Keratinocyte (primary cell): ENCODE results near the gene CACNB2.

ENCODE experiments used
- EZH2 ChIP-seq: IDR thresholded peaks from one replicate; pipeline ENCODE4 v1.6.1; 2012; ENCODE audit warnings: inconsistent platforms, mild to moderate bottlenecking, low read length, moderate library complexity
- TF ChIP-seq, protein P1 (sequence below), 3 experiments: IDR thresholded peaks in 1 of 3; conservative IDR thresholded peaks in 1 of 3; optimal IDR thresholded peaks in 1 of 3; 2 replicates in 2 of 3; 3 replicates in 1 of 3; pipeline versions ENCODE3 to v1.5.1; 2011; ENCODE audit warnings: low read length in 3 of 3, mild to moderate bottlenecking in 3 of 3, moderate library complexity in 2 of 3, control low read depth in 1 of 3, inconsistent platforms in 1 of 3; ENCODE audit not compliant: insufficient read depth in 2 of 3; ENCODE audit errors: extremely low read depth in 1 of 3

DNA sequence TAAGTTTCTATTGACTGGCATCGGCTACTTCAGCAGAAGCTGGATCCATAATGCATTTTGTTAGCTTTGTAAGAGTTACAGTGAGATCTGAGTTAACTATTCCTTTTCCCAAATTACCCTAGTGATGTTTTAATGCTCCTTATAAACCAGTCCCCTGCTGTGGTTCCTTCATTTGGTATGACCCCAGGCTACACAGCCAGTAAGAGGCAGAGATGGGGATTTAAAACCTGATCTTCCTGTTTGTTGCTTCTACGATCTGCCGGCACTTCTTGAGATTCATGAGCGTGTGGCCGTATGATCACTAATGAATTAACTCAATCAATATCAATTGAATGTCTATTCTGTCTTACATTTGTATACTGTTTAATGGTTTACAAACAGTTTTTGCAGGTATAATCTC, 86.1 kb downstream of the CACNB2 start:
- TF ChIP-seq, protein P1, sequence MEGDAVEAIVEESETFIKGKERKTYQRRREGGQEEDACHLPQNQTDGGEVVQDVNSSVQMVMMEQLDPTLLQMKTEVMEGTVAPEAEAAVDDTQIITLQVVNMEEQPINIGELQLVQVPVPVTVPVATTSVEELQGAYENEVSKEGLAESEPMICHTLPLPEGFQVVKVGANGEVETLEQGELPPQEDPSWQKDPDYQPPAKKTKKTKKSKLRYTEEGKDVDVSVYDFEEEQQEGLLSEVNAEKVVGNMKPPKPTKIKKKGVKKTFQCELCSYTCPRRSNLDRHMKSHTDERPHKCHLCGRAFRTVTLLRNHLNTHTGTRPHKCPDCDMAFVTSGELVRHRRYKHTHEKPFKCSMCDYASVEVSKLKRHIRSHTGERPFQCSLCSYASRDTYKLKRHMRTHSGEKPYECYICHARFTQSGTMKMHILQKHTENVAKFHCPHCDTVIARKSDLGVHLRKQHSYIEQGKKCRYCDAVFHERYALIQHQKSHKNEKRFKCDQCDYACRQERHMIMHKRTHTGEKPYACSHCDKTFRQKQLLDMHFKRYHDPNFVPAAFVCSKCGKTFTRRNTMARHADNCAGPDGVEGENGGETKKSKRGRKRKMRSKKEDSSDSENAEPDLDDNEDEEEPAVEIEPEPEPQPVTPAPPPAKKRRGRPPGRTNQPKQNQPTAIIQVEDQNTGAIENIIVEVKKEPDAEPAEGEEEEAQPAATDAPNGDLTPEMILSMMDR (optimal IDR thresholded peaks at IDR 0.05 in 1 of 3, IDR thresholded peaks at IDR 0.05 in 1 of 3, conservative IDR thresholded peaks at IDR 0.05 in 1 of 3; ENCODE audit: extremely low read depth in 1 of 3, insufficient read depth in 2 of 3, low read length in 3 of 3) = no peak
- no peak for TF ChIP-seq EZH2
